ENCODE data around the gene ADAMTSL5.
A peak's percentile ranks its signal among the peaks of the same experiment; 100 is the strongest.

Gene ADAMTSL5

DNA sequence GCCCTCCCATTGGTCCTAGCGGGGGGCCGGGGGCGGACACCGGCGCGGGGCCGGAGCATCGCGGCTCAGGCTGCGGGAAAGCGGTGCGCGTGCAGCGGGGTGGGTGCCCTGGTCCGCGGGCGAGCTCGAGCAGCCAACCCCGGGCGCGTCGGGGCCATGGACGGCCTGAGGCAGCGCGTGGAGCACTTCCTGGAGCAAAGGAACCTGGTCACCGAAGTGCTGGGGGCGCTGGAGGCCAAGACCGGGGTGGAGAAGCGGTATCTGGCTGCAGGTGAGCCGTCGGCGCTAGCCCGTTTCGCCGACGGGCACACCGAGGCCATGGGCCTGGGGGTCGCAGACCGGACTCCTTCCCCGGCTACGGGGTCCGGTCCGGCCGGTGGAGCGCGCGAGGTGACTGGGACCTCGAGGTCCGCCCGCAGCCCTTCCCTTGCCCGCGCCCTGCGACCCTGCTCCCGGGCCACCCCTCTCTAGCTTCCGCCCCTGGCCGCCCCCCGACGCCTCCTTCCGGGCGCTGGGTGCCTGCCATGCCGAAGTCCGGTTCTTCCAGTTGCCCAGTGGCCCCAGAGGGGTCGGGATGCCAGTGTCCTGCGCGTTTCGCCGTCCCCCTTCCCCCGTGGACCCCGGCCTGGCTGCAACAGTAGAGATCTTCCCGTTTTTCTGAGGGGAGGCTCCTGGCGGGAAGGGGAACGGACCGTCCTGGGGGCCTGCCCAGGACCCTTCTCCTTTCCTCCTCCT, 21.5 kb downstream of the ADAMTSL5 start, which contains the start of gene REEP6:
REEP6 (plus strand) TSS at position 68 of the 735 bp plus-strand sequence; CDS start at position 157, 89 bp downstream.
- TF ChIP-seq BACH2 (CRISPR knock-in tag; IDR thresholded peaks at IDR 0.05; ENCODE audit: borderline replicate concordance) (no peak), CREB5 (CRISPR knock-in tag; IDR thresholded peaks at IDR 0.05; ENCODE audit: low read depth) (no peak), TCF4 (CRISPR knock-in tag; IDR thresholded peaks at IDR 0.05; ENCODE audit: borderline replicate concordance) (no peak), ESRRG (CRISPR knock-in tag; IDR thresholded peaks at IDR 0.05) (no peak), ZNF70 (CRISPR knock-in tag; IDR thresholded peaks at IDR 0.05) (no peak), ZC3H10 (CRISPR knock-in tag; IDR thresholded peaks at IDR 0.05) (no peak), GLIS3 (CRISPR knock-in tag; IDR thresholded peaks at IDR 0.05) (no peak), PPARA (CRISPR knock-in tag; IDR thresholded peaks at IDR 0.05; ENCODE audit: borderline replicate concordance) (no peak), CSDC2 (CRISPR knock-in tag; IDR thresholded peaks at IDR 0.05) (no peak), SNAI2 (CRISPR knock-in tag; IDR thresholded peaks at IDR 0.05) (no peak)
- TF ChIP-seq, protein P1, sequence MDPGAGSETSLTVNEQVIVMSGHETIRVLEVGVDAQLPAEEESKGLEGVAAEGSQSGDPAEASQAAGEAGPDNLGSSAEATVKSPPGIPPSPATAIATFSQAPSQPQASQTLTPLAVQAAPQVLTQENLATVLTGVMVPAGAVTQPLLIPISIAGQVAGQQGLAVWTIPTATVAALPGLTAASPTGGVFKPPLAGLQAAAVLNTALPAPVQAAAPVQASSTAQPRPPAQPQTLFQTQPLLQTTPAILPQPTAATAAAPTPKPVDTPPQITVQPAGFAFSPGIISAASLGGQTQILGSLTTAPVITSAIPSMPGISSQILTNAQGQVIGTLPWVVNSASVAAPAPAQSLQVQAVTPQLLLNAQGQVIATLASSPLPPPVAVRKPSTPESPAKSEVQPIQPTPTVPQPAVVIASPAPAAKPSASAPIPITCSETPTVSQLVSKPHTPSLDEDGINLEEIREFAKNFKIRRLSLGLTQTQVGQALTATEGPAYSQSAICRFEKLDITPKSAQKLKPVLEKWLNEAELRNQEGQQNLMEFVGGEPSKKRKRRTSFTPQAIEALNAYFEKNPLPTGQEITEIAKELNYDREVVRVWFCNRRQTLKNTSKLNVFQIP (CRISPR knock-in tag; IDR thresholded peaks at IDR 0.05; ENCODE audit: borderline replicate concordance, low read depth) = no peak
- TF ChIP-seq, protein P2, sequence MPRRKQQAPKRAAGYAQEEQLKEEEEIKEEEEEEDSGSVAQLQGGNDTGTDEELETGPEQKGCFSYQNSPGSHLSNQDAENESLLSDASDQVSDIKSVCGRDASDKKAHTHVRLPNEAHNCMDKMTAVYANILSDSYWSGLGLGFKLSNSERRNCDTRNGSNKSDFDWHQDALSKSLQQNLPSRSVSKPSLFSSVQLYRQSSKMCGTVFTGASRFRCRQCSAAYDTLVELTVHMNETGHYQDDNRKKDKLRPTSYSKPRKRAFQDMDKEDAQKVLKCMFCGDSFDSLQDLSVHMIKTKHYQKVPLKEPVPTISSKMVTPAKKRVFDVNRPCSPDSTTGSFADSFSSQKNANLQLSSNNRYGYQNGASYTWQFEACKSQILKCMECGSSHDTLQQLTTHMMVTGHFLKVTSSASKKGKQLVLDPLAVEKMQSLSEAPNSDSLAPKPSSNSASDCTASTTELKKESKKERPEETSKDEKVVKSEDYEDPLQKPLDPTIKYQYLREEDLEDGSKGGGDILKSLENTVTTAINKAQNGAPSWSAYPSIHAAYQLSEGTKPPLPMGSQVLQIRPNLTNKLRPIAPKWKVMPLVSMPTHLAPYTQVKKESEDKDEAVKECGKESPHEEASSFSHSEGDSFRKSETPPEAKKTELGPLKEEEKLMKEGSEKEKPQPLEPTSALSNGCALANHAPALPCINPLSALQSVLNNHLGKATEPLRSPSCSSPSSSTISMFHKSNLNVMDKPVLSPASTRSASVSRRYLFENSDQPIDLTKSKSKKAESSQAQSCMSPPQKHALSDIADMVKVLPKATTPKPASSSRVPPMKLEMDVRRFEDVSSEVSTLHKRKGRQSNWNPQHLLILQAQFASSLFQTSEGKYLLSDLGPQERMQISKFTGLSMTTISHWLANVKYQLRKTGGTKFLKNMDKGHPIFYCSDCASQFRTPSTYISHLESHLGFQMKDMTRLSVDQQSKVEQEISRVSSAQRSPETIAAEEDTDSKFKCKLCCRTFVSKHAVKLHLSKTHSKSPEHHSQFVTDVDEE (CRISPR knock-in tag; IDR thresholded peaks at IDR 0.05) = no peak
- TF ChIP-seq, protein P3, sequence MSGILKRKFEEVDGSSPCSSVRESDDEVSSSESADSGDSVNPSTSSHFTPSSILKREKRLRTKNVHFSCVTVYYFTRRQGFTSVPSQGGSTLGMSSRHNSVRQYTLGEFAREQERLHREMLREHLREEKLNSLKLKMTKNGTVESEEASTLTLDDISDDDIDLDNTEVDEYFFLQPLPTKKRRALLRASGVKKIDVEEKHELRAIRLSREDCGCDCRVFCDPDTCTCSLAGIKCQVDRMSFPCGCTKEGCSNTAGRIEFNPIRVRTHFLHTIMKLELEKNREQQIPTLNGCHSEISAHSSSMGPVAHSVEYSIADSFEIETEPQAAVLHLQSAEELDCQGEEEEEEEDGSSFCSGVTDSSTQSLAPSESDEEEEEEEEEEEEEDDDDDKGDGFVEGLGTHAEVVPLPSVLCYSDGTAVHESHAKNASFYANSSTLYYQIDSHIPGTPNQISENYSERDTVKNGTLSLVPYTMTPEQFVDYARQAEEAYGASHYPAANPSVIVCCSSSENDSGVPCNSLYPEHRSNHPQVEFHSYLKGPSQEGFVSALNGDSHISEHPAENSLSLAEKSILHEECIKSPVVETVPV (CRISPR knock-in tag; IDR thresholded peaks at IDR 0.05) = no peak
- TF ChIP-seq, protein P4, sequence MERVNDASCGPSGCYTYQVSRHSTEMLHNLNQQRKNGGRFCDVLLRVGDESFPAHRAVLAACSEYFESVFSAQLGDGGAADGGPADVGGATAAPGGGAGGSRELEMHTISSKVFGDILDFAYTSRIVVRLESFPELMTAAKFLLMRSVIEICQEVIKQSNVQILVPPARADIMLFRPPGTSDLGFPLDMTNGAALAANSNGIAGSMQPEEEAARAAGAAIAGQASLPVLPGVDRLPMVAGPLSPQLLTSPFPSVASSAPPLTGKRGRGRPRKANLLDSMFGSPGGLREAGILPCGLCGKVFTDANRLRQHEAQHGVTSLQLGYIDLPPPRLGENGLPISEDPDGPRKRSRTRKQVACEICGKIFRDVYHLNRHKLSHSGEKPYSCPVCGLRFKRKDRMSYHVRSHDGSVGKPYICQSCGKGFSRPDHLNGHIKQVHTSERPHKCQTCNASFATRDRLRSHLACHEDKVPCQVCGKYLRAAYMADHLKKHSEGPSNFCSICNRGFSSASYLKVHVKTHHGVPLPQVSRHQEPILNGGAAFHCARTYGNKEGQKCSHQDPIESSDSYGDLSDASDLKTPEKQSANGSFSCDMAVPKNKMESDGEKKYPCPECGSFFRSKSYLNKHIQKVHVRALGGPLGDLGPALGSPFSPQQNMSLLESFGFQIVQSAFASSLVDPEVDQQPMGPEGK (CRISPR knock-in tag; IDR thresholded peaks at IDR 0.05; ENCODE audit: borderline replicate concordance) = no peak
- no peak for ATAC-seq

DNA sequence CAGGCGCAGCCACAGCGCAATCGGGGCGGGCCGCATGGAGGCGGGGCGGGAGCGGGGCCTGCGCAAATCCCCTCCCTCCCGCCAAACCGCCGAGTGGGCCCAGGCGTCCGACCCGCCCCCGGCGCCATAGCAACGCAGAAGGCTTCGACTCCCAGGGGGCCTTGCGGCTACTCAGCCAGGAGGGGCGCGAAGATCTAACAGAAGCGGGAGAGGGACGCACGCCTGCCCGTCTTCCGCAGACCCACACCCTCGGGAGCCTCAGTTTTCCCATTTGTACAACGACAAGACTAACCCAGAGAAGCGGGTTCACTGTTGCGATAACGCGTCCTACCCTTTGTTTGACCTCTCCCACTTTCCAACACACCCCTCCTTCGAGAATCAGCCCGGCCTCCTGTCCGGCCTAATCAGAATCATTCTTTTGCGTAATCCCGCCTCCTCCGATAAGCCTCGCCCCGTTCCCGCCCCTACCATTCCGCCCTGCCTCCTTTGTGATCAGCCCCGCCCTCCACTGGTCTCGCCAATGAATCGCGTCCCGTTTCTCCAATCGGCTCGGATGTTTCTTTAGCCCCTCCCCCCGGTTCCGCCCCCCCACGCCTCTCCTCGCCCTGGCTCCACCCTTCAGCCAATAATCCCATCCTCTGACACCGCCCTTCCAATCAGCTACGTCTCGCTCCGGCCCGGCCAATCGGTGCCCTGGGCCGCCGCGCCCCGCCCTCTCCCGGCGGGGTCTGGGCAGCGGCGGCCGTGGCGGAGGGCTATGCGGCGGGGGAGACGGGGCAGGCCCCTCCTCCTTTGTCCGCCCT, 22.3 kb downstream of the ADAMTSL5 start, which contains the start of gene PCSK4:
PCSK4 (minus strand) TSS at position 40 of the 803 bp plus-strand sequence; CDS start at position 36, 4 bp downstream.
- peak; percentile 94 for ATAC-seq

GRCh38 chr19:1489463-1490310, 23.1 kb downstream of the ADAMTSL5 start:
- ATAC-seq = no peak
- TF ChIP-seq, protein P3 (CRISPR knock-in tag; IDR thresholded peaks at IDR 0.05) = no peak
- TF ChIP-seq, protein P1 (CRISPR knock-in tag; IDR thresholded peaks at IDR 0.05; ENCODE audit: borderline replicate concordance, low read depth) = no peak
- TF ChIP-seq CREB5 (CRISPR knock-in tag; IDR thresholded peaks at IDR 0.05; ENCODE audit: low read depth) = no peak
- TF ChIP-seq RARB (CRISPR knock-in tag; IDR thresholded peaks at IDR 0.05) = no peak
- no peak for TF ChIP-seq ZNF8 (CRISPR knock-in tag; IDR thresholded peaks at IDR 0.05)
- no peak for TF ChIP-seq ZNF565 (CRISPR knock-in tag; conservative IDR thresholded peaks at IDR 0.05; ENCODE audit: low read depth)

More for the DNA sequence above, 22.3 kb downstream of the ADAMTSL5 start, which contains the start of gene PCSK4:
- TF ChIP-seq ZNF8 (CRISPR knock-in tag; IDR thresholded peaks at IDR 0.05) = no peak
